GM12878 (cell line): Measurements from ENCODE around the gene SUPT7L.
"Not testable (repeated sequence)": the region's sequence is repeated elsewhere in the genome, so short reads cannot be mapped to it uniquely, and the experiment has no call there.

Experiments
- ASH2L ChIP-seq: fragments of 300-600, 200-600 bp; sonication (generic); IDR thresholded peaks from 2 replicates; pipeline ENCODE4 v1.6.1; 2017; ENCODE audit warnings: low read depth, mild to moderate bottlenecking, borderline replicate concordance
- CREB1 ChIP-seq: IDR thresholded peaks from 2 replicates; pipeline ENCODE4 v1.6.1; 2012; ENCODE audit warnings: low read depth, mild to moderate bottlenecking, inconsistent platforms
- EP300 ChIP-seq, 2 experiments: fragments of 150-350 bp in 1 of 2; IDR thresholded peaks; 2 replicates each; pipeline ENCODE4 v1.6.1; 2011 to 2012; ENCODE audit warnings: low read depth in 2 of 2, low read length in 2 of 2, borderline replicate concordance in 1 of 2, improper control_type of control experiment in 1 of 2, inconsistent platforms in 1 of 2; ENCODE audit not compliant: control insufficient read depth in 1 of 2
- ESRRA ChIP-seq: IDR thresholded peaks from 2 replicates; pipeline ENCODE4 v1.6.1; 2012; ENCODE audit warnings: mild to moderate bottlenecking, low read length, improper control_type of control experiment
- EZH2 ChIP-seq: IDR thresholded peaks from 2 replicates; pipeline ENCODE4 v1.6.1; 2012; ENCODE audit warnings: low read depth, mild to moderate bottlenecking, control low read depth, inconsistent platforms, low read length, borderline replicate concordance; ENCODE audit not compliant: control insufficient read depth
- MYC ChIP-seq: IDR thresholded peaks from 2 replicates; pipeline ENCODE4 v1.6.1; 2011; ENCODE audit warnings: mild to moderate bottlenecking, low read length, moderate library complexity, inconsistent platforms; ENCODE audit not compliant: insufficient read depth, insufficient replicate concordance, insufficient read length, severe bottlenecking
- NFYB ChIP-seq: IDR thresholded peaks from 2 replicates; pipeline ENCODE4 v1.6.1; 2011; ENCODE audit warnings: low read depth, mild to moderate bottlenecking, low read length, improper control_type of control experiment, moderate library complexity; ENCODE audit not compliant: insufficient read depth
- RFX5 ChIP-seq: IDR thresholded peaks from 2 replicates; pipeline ENCODE4 v1.6.1; 2011; ENCODE audit warnings: low read depth, low read length, improper control_type of control experiment
- SIN3A ChIP-seq: IDR thresholded peaks from 2 replicates; pipeline ENCODE4 v1.6.1; 2012; ENCODE audit warnings: low read depth, low read length, improper control_type of control experiment
- SIX5 ChIP-seq: IDR thresholded peaks from 2 replicates; pipeline ENCODE4 v1.6.1; 2011; ENCODE audit warnings: mild to moderate bottlenecking, low read depth, low read length, moderate library complexity; ENCODE audit not compliant: severe bottlenecking
- ZNF274 ChIP-seq: IDR thresholded peaks from one replicate; pipeline ENCODE4 v1.8.0; 2011; ENCODE audit not compliant: insufficient read length, insufficient read depth
- TF ChIP-seq, protein P1 (sequence below), 3 experiments: IDR thresholded peaks in 2 of 3; conservative IDR thresholded peaks in 1 of 3; 2 replicates each; pipeline ENCODE4 v1.5.1; 2011; ENCODE audit warnings: low read depth in 3 of 3, low read length in 3 of 3, mild to moderate bottlenecking in 3 of 3, control low read depth in 2 of 3, moderate library complexity in 2 of 3, inconsistent platforms in 1 of 3, mixed read lengths in 1 of 3; ENCODE audit not compliant: control insufficient read depth in 2 of 3, insufficient read depth in 1 of 3; ENCODE audit errors: extremely low read depth in 1 of 3
- TF ChIP-seq, protein P2 (sequence below): IDR thresholded peaks from 2 replicates; pipeline ENCODE4 v1.6.1; 2012; ENCODE audit warnings: low read depth, low read length, improper control_type of control experiment
- TF ChIP-seq, protein P3 (sequence below): IDR thresholded peaks from 2 replicates; pipeline ENCODE4 v1.6.1; 2011; ENCODE audit warnings: low read depth, low read length, improper control_type of control experiment, borderline replicate concordance

DNA sequence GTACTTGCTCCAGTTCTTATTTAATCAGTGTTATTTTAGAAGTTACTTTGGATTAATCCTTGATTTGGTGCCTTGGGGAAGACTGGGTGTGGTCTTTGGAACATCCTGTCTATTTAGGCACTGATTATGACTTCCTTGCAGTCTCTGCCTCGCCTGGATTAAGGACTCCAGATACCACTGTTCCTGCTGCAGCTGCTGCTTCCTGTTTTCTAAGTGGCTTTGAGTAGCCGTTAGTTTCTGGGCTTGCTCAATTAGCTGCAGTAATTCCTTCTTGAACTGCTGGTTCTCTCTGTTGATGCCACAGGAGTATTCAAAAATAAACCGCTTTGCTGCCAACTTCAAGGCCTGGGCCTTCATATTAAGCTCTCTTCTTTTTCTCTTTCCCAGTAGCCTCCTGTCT, 36.5 kb downstream of the SUPT7L start:
- not testable (repeated sequence) for TF ChIP-seq NFYB; ASH2L; EZH2; ESRRA; SIX5; RFX5; ZNF274; EP300 (IDR thresholded peaks at IDR 0.05; ENCODE audit: borderline replicate concordance in 1 of 2, control insufficient read depth in 1 of 2, low read depth in 2 of 2, low read length in 2 of 2); CREB1; MYC; SIN3A
- TF ChIP-seq, protein P1, sequence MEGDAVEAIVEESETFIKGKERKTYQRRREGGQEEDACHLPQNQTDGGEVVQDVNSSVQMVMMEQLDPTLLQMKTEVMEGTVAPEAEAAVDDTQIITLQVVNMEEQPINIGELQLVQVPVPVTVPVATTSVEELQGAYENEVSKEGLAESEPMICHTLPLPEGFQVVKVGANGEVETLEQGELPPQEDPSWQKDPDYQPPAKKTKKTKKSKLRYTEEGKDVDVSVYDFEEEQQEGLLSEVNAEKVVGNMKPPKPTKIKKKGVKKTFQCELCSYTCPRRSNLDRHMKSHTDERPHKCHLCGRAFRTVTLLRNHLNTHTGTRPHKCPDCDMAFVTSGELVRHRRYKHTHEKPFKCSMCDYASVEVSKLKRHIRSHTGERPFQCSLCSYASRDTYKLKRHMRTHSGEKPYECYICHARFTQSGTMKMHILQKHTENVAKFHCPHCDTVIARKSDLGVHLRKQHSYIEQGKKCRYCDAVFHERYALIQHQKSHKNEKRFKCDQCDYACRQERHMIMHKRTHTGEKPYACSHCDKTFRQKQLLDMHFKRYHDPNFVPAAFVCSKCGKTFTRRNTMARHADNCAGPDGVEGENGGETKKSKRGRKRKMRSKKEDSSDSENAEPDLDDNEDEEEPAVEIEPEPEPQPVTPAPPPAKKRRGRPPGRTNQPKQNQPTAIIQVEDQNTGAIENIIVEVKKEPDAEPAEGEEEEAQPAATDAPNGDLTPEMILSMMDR (IDR thresholded peaks at IDR 0.05 in 2 of 3, conservative IDR thresholded peaks at IDR 0.05 in 1 of 3; ENCODE audit: control insufficient read depth in 2 of 3, extremely low read depth in 1 of 3, insufficient read depth in 1 of 3, low read depth in 3 of 3, low read length in 3 of 3) = not testable (repeated sequence)
- TF ChIP-seq, protein P2, sequence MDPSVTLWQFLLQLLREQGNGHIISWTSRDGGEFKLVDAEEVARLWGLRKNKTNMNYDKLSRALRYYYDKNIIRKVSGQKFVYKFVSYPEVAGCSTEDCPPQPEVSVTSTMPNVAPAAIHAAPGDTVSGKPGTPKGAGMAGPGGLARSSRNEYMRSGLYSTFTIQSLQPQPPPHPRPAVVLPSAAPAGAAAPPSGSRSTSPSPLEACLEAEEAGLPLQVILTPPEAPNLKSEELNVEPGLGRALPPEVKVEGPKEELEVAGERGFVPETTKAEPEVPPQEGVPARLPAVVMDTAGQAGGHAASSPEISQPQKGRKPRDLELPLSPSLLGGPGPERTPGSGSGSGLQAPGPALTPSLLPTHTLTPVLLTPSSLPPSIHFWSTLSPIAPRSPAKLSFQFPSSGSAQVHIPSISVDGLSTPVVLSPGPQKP = not testable (repeated sequence)
- TF ChIP-seq, protein P3, sequence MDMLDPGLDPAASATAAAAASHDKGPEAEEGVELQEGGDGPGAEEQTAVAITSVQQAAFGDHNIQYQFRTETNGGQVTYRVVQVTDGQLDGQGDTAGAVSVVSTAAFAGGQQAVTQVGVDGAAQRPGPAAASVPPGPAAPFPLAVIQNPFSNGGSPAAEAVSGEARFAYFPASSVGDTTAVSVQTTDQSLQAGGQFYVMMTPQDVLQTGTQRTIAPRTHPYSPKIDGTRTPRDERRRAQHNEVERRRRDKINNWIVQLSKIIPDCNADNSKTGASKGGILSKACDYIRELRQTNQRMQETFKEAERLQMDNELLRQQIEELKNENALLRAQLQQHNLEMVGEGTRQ = not testable (repeated sequence)
